Thyroid gland (tissue), 4 donors: ENCODE measurements around the gene SESN1.

Source experiments
- POLR2A ChIP-seq, 2 donors: fragments of 450-650 bp; IDR thresholded peaks; one replicate each; pipeline ENCODE4 v1.6.1; 2017; ENCODE audit warnings: antibody characterized with exemption in 2 of 2, mild to moderate bottlenecking in 2 of 2, moderate library complexity in 1 of 2
- TF ChIP-seq, protein P1 (sequence below), 6 experiments: fragments of 200-600 bp in 3 of 6; fragments of 450-650 bp in 3 of 6; sonication (generic) in 3 of 6; IDR thresholded peaks; one replicate each; pipeline ENCODE4 v1.5.1; 2016 to 2019; ENCODE audit warnings: antibody characterized with exemption in 6 of 6, mild to moderate bottlenecking in 2 of 6, inconsistent platforms in 1 of 6, moderate library complexity in 1 of 6

DNA sequence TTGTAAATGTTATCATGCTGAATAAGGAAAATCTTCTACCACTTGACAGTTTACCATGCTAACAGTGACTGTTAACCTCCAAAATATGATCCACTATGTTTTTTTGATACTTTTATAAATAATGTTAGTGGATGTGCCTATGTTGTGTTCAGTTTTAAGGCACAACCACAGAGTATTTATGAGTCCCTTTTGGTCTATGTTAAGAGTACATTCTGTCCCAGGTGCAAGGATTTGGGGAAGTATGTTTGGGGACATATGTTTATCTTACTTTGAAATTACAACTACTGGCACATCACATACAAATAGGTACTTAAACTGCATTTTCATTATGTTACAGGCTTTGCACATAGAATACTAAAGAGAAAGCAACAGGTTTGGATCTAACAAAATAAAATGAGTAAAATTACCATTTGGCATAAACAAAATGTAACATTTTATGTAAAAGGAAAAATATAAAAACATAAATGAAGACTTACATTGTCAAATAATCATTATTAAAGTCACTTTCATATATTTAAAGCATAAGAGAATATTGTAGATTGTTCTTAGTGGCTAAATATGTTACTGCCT lies 71.2 kb downstream of the SESN1 start:
- TF ChIP-seq, protein P1, sequence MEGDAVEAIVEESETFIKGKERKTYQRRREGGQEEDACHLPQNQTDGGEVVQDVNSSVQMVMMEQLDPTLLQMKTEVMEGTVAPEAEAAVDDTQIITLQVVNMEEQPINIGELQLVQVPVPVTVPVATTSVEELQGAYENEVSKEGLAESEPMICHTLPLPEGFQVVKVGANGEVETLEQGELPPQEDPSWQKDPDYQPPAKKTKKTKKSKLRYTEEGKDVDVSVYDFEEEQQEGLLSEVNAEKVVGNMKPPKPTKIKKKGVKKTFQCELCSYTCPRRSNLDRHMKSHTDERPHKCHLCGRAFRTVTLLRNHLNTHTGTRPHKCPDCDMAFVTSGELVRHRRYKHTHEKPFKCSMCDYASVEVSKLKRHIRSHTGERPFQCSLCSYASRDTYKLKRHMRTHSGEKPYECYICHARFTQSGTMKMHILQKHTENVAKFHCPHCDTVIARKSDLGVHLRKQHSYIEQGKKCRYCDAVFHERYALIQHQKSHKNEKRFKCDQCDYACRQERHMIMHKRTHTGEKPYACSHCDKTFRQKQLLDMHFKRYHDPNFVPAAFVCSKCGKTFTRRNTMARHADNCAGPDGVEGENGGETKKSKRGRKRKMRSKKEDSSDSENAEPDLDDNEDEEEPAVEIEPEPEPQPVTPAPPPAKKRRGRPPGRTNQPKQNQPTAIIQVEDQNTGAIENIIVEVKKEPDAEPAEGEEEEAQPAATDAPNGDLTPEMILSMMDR (IDR thresholded peaks at IDR 0.05), result no peak
- no peak for TF ChIP-seq POLR2A (IDR thresholded peaks at IDR 0.05)
